Keratinocyte (primary cell): ENCODE results near the gene KCNC3. TPM values are rescaled to one million over a fixed set of nuclear protein-coding genes. Genes with fewer than 3 reads are reported as not detected.

Experiments
- DNase-seq: peaks from one replicate; pipeline ENCODE4 v3.0.0-alpha.2; 2011; ENCODE audit warnings: low read depth, missing footprints, low spot score
- FAIRE-seq: peaks from 2 replicates; lab custom pipeline; 2011; peaks lifted over from hg19 to GRCh38; lab: Jason Lieb, UNC
- H2AFZ ChIP-seq: 2 replicates; pipeline ENCODE4 v1.6.0; 2012; ENCODE audit warnings: low read length, control low read depth, inconsistent platforms; ENCODE audit not compliant: control insufficient read depth
- H3K27ac ChIP-seq: 2 replicates; pipeline ENCODE4 v1.5.1; 2011; ENCODE audit warnings: low read length; ENCODE audit not compliant: control insufficient read depth, insufficient read depth
- H3K27me3 ChIP-seq: 3 replicates; pipeline ENCODE4 v1.6.0; 2011; ENCODE audit warnings: low read length; ENCODE audit not compliant: control insufficient read depth, insufficient read depth; ENCODE audit errors: extremely low read depth
- H3K36me3 ChIP-seq, 2 experiments: 2 replicates in 1 of 2; 3 replicates in 1 of 2; pipeline ENCODE4 v1.5.1; 2011; ENCODE audit warnings: low read length in 2 of 2, mild to moderate bottlenecking in 1 of 2; ENCODE audit not compliant: control insufficient read depth in 2 of 2, insufficient read depth in 2 of 2; ENCODE audit errors: extremely low read depth in 1 of 2
- H3K4me1 ChIP-seq: 3 replicates; pipeline ENCODE4 v1.5.1; 2011; ENCODE audit warnings: low read length; ENCODE audit not compliant: control insufficient read depth, insufficient read depth; ENCODE audit errors: extremely low read depth
- H3K4me2 ChIP-seq: 3 replicates; pipeline ENCODE4 v1.6.0; 2011; ENCODE audit warnings: low read depth, low read length; ENCODE audit not compliant: control insufficient read depth, insufficient read depth; ENCODE audit errors: extremely low read depth
- H3K4me3 ChIP-seq, 3 experiments: fragments of 200-600 bp in 1 of 3; sonication (generic) in 1 of 3; 2 replicates in 2 of 3; 3 replicates in 1 of 3; pipeline ENCODE4 v1.5.1; 2011 to 2016; ENCODE audit warnings: low read length in 3 of 3, mild to moderate bottlenecking in 3 of 3, control low read depth in 2 of 3, inconsistent platforms in 1 of 3, low read depth in 1 of 3, mixed read lengths in 1 of 3, mixed run types in 1 of 3, moderate library complexity in 1 of 3; ENCODE audit not compliant: control insufficient read depth in 2 of 3, insufficient read depth in 2 of 3; ENCODE audit errors: extremely low read depth in 1 of 3
- H3K79me2 ChIP-seq: 2 replicates; pipeline ENCODE4 v1.6.0; 2012; ENCODE audit warnings: low read length; ENCODE audit not compliant: control insufficient read depth, insufficient read depth
- H3K9ac ChIP-seq: 3 replicates; pipeline ENCODE4 v1.6.0; 2011; ENCODE audit warnings: low read length; ENCODE audit not compliant: control insufficient read depth, insufficient read depth; ENCODE audit errors: extremely low read depth
- H3K9me1 ChIP-seq: 3 replicates; pipeline ENCODE4 v1.6.0; 2011; ENCODE audit warnings: low read length; ENCODE audit not compliant: control insufficient read depth, insufficient read depth; ENCODE audit errors: extremely low read depth
- H3K9me3 ChIP-seq: 2 replicates; pipeline ENCODE4 v1.5.1; 2012; ENCODE audit warnings: low read depth, low read length; ENCODE audit not compliant: control insufficient read depth
- H4K20me1 ChIP-seq: 3 replicates; pipeline ENCODE4 v1.6.0; 2011; ENCODE audit warnings: low read length; ENCODE audit not compliant: control insufficient read depth, insufficient read depth; ENCODE audit errors: extremely low read depth
- CTCF ChIP-seq, 3 experiments: IDR thresholded peaks in 1 of 3; conservative IDR thresholded peaks in 1 of 3; optimal IDR thresholded peaks in 1 of 3; 2 replicates in 2 of 3; 3 replicates in 1 of 3; pipeline versions ENCODE3 to v1.5.1; 2011; ENCODE audit warnings: low read length in 3 of 3, mild to moderate bottlenecking in 3 of 3, moderate library complexity in 2 of 3, control low read depth in 1 of 3, inconsistent platforms in 1 of 3; ENCODE audit not compliant: insufficient read depth in 2 of 3; ENCODE audit errors: extremely low read depth in 1 of 3
- EZH2 ChIP-seq: IDR thresholded peaks from one replicate; pipeline ENCODE4 v1.6.1; 2012; ENCODE audit warnings: inconsistent platforms, mild to moderate bottlenecking, low read length, moderate library complexity
- dilution Hi-C: fragments of 300-500 bp; cut with MboI; formaldehyde crosslinking; loops from one replicate; pipeline ENCODE4 v1.7.0; 2020; ENCODE audit warnings: low sequenced_read_pairs; ENCODE audit not compliant: extremely low pct_ligation_motif_present
- polyA plus RNA-seq, 5 experiments: library from polyadenylated mRNA; depleted of rRNA in 3 of 5; stranded (reverse) in 3 of 5; stranded (forward) in 1 of 5; unstranded in 1 of 5; fragments of >200 nt; gene quantifications; 1 replicate in 1 of 5; 2 replicates in 3 of 5; 3 replicates in 1 of 5; pipeline versions ENCODE4 v1.2.1 to v1.2.3, GENCODE V29; 2011 to 2012; ENCODE audit warnings: missing spikeins in 2 of 5, low read depth in 1 of 5, low replicate concordance in 1 of 5

The KCNC3 gene
- polyA plus RNA-seq, 1 donor (not counting 4 experiments of a cell fraction or from before 2014, with no cell fraction given), result 0.01 TPM

GRCh38 chr19:50359328-50359818 lies 30.2 kb upstream of the KCNC3 start:
- dilution Hi-C loops, result no loop called here
- H3K36me3 ChIP-seq, result no peaks in the 10 kb centered on the region
- TF ChIP-seq EZH2 (no peak), CTCF (optimal IDR thresholded peaks at IDR 0.05 in 1 of 3, IDR thresholded peaks at IDR 0.05 in 1 of 3, conservative IDR thresholded peaks at IDR 0.05 in 1 of 3; ENCODE audit: extremely low read depth in 1 of 3, insufficient read depth in 2 of 3, low read length in 3 of 3) (no peak)

GRCh38 chr19:50358483-50359327 lies 29.5 kb upstream of the KCNC3 start:
- FAIRE-seq (no peak), DNase-seq (no peak)
- TF ChIP-seq EZH2, result no peak
- no peak for TF ChIP-seq CTCF (optimal IDR thresholded peaks at IDR 0.05 in 1 of 3, IDR thresholded peaks at IDR 0.05 in 1 of 3, conservative IDR thresholded peaks at IDR 0.05 in 1 of 3; ENCODE audit: extremely low read depth in 1 of 3, insufficient read depth in 2 of 3, low read length in 3 of 3)
- Histone ChIP-seq H3K27me3 (peaks cover 4% of the 10 kb centered on the region), H3K4me3 (peak overlapping the region in 1 of 3 experiments; percentile 37), H3K9ac (no peak overlapping the region), H3K36me3 (no peaks in the 10 kb centered on the region), H3K4me2 (no peak overlapping the region), H3K9me3 (no peaks in the 10 kb centered on the region), H3K27ac (no peak overlapping the region), H3K4me1 (peaks cover 3% of the 10 kb centered on the region), H3K9me1 (no peaks in the 10 kb centered on the region), H4K20me1 (no peaks in the 10 kb centered on the region), H2AFZ (no peak overlapping the region), H3K79me2 (no peaks in the 10 kb centered on the region)
- dilution Hi-C loops, result no loop called here

More at GRCh38 chr19:50359328-50359818, 30.2 kb upstream of the KCNC3 start:
- Histone ChIP-seq H4K20me1 (no peaks in the 10 kb centered on the region), H3K4me2 (no peak overlapping the region), H3K79me2 (no peaks in the 10 kb centered on the region), H3K27ac (no peak overlapping the region), H3K4me1 (peaks cover 3% of the 10 kb centered on the region), H3K4me3 (no peak overlapping the region), H2AFZ (no peak overlapping the region), H3K9me3 (no peaks in the 10 kb centered on the region), H3K27me3 (peaks cover 4% of the 10 kb centered on the region), H3K9ac (no peak overlapping the region), H3K9me1 (no peaks in the 10 kb centered on the region)
- DNase-seq, result no peak
- no peak for FAIRE-seq
